Muscle of back (tissue), 11 donors: ENCODE results near the gene TBX2. TPM values are rescaled to one million over a fixed set of nuclear protein-coding genes. Genes with fewer than 3 reads are reported as not detected.
A peak's percentile ranks its signal among the peaks of the same experiment; 100 is the strongest.

Experiments
- DNase-seq, 3 donors: peaks; one replicate each; pipeline versions ENCODE4 v3.0.0 to v3.0.0-alpha.2; 2013
- polyA plus RNA-seq, 10 donors: library from polyadenylated mRNA; unstranded; fragments of 120-200 nt; gene quantifications; one replicate each; pipeline ENCODE4 v1.2.1, GENCODE V29; 2013; ENCODE audit not compliant: insufficient read length in 10 of 10

Gene TBX2
- polyA plus RNA-seq, 10 donors, result 5.4 to 11.7 (median 9.0) TPM

- peak in 1 of 3 donors; percentile 80 for DNase-seq
Observed at GRCh38 chr17:61400717-61401388, 1.2 kb downstream of the TBX2 start.

GRCh38 chr17:61401389-61402072 is 1.9 kb downstream of the TBX2 start:
- peak in 1 of 3 donors; percentile 61 for DNase-seq

GRCh38 chr17:61402073-61402541 is 2.5 kb downstream of the TBX2 start:
- DNase-seq, result no peak

- peak in 1 of 3 donors; percentile 74 for DNase-seq
Observed at GRCh38 chr17:61402978-61403800, 3.5 kb downstream of the TBX2 start.

GRCh38 chr17:61403801-61404662 is 4.4 kb downstream of the TBX2 start:
- DNase-seq, result peak in 1 of 3 donors; percentile 67

- DNase-seq, result no peak
Observed at GRCh38 chr17:61404663-61404912, 4.9 kb downstream of the TBX2 start.

GRCh38 chr17:61404913-61405685 is 5.5 kb downstream of the TBX2 start:
- peak in 1 of 3 donors; percentile 77 for DNase-seq

GRCh38 chr17:61405686-61406536 is 6.3 kb downstream of the TBX2 start:
- DNase-seq, result peak in 1 of 3 donors; percentile 18

- DNase-seq, result no peak
Observed at GRCh38 chr17:61406537-61406845, 6.8 kb downstream of the TBX2 start.

GRCh38 chr17:61406971-61407911 is 7.6 kb downstream of the TBX2 start:
- DNase-seq, result peak in 1 of 3 donors; percentile 17

- peak in 1 of 3 donors; percentile 59 for DNase-seq
Observed at GRCh38 chr17:61408151-61409041, 8.8 kb downstream of the TBX2 start.

GRCh38 chr17:61409301-61410112 is 9.9 kb downstream of the TBX2 start:
- peak in 2 of 3 donors; percentile 79 to 90 for DNase-seq

GRCh38 chr17:61410141-61411010 is 10.7 kb downstream of the TBX2 start:
- DNase-seq, result peak in 2 of 3 donors; percentile 80 to 93

GRCh38 chr17:61411011-61411260 is 11.3 kb downstream of the TBX2 start:
- DNase-seq, result no peak

GRCh38 chr17:61411261-61412142 is 11.9 kb downstream of the TBX2 start:
- DNase-seq, result peak in 2 of 3 donors; percentile 66 to 94
